HG03280 (cell line): Measurements from ENCODE around the gene WSCD1.

Experiments used
- ATAC-seq: cut with Tn5 transposase; IDR thresholded peaks from one replicate; pipeline ENCODE4 v1.9.1; 2021; ENCODE audit warnings: mild to moderate bottlenecking, moderate library complexity; ENCODE audit not compliant: unreplicated experiment

WSCD1 gene

DNA sequence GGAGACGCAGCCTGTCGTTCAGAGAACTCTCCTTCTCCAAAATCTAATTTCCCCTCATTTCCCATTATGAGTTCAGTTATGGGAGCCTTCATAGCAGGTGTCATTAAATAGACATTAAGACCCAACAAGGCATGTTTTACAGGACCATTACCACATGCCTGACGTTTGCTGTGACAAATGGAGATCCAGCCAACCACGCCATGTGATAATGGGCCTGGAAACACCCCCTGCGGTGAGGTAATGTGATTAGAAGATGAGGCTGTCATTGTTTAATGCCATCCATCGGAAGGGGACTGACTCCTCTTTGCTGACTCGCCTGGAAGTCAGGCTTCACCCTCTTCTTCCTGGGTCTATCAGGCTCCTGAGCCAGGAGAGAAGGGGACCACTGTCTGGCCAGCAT lies 76.9 kb downstream of the WSCD1 start:
- ATAC-seq, result no peak

DNA sequence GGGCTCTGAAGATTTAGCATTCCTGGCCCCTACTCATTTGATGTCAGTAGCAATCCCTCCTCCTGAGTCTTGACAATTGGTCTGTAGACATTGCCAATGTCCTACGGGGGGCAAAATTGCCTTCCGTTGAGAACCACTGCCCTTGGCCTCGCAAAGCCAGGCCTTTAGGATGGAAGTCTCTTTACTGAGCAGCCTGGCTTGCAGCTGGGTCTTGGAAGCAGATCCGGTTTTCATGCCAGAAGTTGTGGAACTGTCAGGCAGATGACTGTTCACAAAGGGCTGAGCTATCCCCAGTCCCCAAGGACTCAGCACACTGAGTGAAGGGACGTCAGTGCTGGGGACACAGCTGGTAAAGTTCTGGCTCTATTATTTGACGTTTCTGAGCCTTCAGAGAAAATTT lies 83.2 kb downstream of the WSCD1 start:
- no peak for ATAC-seq

DNA sequence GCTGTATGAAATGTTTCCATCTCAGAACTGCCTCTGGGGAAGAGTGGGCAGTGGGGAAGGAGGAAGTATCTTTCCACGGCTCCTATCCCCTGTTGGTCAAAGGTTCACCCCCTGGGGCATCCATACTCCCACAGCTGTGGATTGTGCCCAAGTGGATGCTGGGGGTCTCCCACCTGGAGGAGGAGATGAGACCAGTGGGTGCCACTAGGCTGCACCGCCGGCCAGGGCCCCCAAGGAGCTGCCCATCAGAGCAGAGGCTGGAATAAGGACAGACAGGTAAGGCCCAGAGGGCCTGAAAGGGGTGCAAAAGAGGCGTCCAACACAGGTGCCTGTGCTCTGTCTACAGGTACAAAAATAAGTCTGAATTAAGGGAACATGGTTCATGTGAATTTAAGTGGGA lies 87.5 kb downstream of the WSCD1 start:
- no peak for ATAC-seq

DNA sequence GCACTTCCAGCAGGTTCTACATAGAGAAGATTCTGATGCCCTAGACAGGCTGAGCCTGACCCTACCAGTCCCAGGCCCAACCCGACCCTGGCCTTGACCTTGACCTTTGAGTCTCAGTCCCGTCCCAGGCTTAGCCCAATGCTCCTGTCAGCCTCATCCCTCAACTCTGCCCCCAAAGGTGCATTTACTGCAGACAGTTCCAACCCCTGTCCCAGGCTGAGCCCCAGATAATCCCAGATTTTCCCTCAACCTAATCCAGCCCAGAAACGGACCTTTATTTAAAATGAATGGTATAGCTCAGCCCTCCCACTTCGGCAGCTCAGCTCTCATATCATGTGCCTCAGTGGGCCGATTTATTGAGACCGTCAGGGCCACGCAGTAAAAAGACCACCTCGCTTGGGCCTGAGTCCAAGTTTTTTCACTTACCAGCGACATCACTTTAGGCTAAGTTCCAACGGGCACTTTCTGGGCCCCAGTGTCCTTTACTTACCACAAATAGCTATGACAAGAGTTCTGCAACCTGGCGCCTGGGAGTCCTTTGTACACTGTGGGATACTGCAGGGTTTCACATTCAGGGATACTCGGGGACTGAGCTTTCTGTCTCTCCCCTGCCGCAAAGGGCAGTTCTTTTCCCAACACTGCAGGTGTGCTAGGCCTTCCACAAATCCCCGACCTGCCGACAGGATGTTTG lies 89.5 kb downstream of the WSCD1 start:
- ATAC-seq, result no peak

DNA sequence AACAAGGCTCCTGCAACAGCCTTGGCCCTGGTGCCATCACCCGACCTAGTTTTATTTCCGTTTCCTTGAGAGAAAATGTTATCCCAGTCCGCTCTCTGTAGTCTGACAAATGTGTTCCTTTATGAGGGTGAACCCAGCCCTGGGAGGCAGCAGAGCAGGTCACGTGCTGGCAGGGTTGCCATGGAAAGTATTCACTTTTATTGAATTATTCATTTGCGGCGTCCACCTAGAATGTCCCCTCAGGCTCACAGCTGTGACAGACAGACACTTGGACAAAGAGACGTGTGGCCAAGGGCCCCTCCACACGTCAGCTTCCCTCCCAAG lies 90.0 kb downstream of the WSCD1 start:
- ATAC-seq, result no peak

DNA sequence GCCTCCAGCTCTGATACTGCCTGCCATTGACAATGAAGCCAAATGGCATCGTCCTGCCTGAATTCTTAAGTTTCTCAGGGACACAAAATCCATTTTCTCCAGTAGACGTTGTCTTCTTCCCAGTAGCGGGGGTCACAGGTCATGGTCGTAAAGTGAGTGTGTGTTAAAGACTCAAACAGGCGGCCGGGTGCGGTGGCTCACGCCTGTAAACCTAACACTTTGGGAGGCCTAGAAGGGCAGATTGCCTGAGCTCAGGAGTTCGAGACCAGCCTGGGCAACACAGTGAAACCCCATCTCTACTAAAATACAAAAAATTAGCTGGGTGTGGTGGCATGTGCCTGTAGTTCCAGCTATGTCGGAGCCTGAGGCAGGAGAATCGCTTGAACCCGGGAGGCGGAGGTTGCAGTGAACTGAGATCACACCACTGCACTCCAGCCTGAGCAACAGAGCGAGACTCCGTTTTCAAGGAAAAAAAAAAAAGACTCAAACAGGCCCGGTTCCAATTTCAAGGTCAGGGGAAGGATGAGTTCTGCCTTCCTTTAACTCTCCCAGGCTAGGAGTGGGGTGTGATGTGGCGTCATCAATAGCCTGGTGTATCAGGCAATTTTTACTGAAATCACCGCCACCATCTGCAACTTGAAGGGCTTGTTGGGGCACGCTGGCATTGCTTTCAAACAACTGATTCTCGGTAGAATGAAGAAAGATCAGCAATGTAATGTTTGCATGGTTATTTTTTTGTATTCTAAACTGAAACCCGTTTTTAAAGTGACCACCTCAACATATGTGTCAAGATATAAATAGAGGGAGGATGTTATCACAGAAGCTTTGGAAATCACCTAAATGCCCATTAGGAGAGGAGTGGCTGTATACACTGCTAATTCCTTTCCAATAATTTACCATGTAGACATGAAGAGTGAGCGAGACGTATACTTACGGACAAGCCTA lies 91.0 kb downstream of the WSCD1 start:
- ATAC-seq, result no peak

DNA sequence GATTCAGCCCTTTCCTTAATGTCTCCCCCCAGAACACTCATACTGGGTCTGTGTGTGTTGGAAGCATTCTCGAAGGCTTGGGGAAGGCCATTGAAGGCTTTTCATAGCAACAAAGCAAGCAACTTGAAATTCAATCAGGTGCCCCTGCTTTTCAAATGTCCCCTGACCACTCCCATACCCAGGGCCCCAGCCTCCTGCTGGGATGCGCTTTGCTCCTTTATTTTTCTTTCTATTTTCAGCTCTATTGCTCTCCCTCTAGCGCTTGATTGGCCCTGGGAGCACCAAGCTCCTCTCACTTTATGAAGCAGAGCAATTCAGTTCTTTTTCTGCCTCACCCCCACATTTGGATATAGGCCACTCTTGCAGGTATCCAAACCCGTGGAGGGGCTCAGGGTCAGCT lies 92.0 kb downstream of the WSCD1 start:
- ATAC-seq, result no peak

DNA sequence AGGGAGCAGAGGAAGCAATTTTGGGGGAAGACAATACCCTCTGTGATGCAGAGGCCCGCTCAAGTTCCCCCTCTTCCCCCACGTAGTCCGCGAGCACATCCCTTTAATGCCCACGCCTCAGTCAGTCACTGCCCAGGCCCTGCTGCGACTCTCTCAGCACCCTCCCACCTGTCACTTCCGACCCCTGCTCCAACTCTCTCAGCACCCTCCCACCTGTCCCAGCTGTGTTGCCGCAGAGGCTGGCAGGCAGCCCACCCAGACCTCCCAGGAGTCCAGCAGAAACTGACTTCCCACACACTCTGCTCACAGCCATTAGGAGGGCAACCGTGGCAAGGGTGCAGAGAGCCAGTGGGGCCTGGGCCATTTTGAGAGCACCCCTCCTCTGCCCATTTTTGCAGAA lies 92.7 kb downstream of the WSCD1 start:
- ATAC-seq, result no peak

DNA sequence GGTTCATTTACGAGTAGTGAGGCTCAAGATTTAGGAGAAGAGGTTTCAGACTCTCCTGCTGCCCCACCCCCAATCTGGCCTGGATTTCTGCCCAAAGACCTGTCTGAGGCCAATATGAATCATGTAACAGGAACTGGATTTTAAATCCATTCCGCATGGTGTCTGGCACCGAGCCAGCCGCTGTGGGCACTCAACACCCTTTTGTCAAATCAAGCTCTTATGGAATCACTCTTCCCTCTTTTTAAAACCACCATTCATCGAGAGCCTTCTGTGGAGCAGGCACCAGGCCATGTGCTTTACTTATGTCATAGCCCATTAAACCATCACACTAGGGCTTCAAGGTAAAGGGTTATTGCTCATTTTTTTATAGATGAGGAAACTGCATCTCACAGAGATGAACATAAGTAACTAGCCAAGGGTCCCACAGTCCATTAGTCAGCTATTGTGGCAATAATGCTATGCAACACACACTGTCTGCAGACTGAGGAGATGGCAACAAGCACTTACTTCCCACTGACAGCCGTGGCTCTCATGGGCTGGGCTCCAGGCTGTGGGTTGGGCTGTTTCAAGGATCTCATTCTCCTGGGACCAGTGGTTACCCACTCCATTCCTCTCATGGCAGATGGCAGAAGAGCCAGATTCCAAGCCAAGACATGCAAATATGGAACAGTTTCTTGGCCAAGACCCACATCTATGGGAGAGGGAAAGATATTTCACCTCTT lies 93.6 kb downstream of the WSCD1 start:
- no peak for ATAC-seq

DNA sequence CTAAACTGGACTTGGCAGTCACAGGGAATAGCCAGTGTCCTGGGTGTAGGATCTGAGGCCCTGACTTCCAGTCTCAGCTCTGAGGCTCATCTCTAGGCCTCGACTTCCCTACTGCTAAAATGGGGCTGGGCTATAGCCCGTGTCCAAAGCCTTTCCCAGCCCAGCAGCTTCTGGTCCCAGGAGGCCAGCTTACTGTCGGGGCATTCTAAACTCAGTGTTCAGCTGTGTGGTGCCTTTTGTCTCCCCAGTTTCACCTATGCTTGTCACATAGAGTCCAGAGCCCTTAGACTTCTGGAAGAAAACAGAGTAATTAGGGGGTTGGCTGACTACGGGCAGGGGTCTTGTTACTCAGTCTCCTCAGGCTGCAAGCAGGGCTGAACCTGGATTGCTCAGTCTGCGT lies 94.8 kb downstream of the WSCD1 start:
- ATAC-seq, result no peak

DNA sequence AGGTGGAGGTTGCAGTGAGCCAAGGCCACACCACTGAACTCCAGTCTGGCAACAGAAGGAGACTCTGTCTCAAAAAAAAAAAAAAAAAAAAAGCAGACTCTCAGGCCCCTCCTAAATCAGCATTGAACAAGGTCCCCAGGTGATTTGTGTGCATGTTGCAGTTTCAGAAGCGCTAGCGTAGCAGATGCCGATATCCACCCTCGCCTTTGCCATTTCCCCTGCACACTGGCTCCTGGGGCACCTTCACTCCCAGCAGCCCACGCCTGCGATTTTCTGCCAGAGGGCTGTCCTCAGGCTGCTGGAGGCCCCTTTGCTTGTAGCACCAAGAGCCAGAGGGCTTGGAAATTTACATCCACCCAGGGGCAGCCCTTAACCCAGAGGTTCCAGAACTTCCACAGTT lies 95.6 kb downstream of the WSCD1 start:
- no peak for ATAC-seq

DNA sequence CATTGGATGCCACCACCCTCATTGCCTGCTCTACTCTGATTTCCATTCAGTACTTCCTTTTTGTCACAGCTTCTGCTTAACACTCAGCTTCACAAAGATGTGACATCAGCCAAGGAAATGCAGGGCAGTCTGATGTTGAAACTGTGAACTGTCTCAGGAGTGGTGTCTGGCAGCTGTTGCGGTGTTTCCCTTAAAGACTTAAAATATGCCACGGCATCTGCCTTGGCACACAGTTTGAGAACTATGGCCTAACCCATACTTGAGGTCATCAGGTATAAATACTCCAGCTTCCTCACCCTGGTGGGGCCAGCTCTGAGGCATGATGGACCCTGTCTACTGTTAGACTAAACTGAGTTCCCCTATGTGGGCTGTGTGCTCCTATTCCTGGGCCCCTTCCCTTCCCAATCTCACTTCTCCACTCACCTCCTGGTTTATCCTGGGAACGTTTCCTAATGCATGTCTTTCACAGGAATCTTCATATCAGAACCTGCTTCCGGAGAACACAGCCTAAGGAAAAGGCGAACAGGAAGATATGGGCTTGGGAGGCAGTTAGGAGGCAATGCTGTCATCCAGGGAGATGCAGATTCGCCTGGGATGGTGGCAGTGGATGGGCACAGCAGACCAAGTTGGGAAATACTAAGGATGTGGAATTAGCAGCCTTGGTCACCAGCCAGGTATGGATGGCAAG lies 96.5 kb downstream of the WSCD1 start:
- no peak for ATAC-seq

DNA sequence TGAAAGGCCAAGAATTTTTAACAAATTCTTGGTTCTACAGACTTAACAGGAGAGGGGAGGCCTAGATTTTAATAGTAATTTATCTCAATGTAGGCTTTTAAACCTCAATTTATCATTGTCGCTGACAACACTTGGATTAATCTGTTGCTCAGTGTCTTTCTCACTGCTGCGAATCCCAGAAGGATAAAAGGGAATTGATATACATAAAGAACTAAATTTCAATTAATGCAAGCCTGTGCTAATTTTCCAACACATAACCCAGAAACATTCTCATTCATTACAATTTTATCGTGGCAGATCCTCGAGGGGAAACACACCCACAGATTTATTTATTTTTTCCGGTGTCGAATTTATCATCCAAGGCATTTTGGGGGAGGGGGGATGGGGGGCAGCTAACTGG lies 98.1 kb downstream of the WSCD1 start:
- no peak for ATAC-seq

DNA sequence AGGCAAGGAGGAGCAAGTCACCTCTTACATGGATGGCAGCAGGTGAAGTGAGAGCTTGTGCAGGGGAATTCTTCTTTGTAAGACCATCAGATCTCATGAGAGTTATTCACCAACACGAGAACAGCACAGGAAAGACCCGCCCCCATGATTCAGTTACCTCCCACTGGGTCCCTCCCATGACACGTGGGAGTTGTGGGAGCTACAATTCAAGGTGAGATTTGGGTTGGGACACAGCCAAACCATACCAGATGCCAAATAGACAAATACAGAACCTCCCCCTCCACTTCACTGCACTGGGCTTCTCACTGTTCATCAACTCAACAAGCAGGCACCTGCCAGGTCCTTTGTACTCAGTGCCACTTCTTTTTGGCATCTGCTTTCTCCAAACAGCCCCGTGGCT lies 100.2 kb downstream of the WSCD1 start:
- no peak for ATAC-seq

DNA sequence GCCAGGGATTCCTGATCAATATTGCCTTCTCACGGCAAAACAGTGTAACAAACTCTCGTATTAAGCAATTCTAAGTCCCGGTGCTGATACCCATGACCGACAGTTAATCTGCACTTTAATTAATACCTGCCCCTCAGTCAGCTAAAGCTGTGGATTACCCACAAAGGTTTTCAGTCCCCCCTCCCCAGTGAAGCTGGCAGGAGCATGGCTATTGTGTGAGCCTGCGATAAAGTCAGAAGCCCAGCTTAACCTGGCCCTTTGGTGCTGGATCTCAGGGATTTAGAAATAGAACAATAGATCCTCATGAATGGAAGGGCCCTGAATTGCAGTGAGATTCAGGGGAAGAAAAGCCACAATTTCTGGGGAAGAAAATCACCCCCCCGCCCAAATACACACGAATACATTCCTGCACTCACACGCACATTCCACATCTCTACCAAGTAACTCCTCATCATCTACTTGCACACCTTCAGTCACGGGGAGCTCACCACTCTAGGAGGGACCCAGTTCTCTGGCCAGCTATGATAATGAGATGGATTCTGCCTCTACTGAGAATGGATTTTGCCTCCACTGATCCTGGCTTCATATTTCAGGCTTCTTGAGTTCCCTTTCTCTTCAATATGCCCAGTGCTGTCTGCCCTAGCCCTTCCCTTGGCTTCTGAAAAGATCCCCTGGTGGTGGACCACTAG lies 102.6 kb downstream of the WSCD1 start:
- no peak for ATAC-seq

DNA sequence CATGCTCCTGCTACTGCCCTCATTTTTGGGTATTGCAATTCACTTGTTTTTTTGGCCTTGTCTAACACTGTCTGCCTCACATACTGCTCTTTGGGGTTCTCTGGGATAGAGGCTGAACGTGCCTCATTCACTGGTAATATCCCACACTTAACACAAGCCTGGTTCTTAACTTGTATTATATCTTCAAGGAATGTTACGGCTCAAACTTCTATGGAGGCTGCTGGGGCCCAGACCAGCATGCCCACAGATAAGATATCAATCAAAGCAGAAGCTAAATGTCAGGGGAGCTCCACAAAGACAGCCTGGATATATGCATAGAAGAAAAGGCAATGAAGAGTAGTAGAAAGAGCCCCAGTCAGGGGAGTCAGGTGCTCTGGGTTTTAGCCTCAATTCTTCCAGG lies 103.5 kb downstream of the WSCD1 start:
- ATAC-seq, result no peak
